ENCODE results near the gene ST8SIA5.

The ST8SIA5 gene

GRCh38 chr18:46725310-46725709 lies 31.5 kb downstream of the ST8SIA5 start:
- WGBS, 2 donors (ENCODE audit: extremely low coverage in 2 of 2, insufficient read length in 2 of 2, insufficient replicate concordance in 1 of 2), result no CpG with 5 or more reads among the region's 3 CpGs
- H2BK12ac ChIP-seq (ENCODE audit: low read length), result no peak overlapping the region
- H4K91ac ChIP-seq (ENCODE audit: low read depth, low read length, poor library complexity), result no peak overlapping the region
- no peaks in the 10 kb centered on the region for H3K79me1 ChIP-seq (ENCODE audit: low read depth, low read length)
- peaks cover 0 to 7% of the 10 kb centered on the region in 2 donors for H3K9me3 ChIP-seq (replicated peaks in 1 of 2; ENCODE audit: control insufficient read depth in 2 of 2, insufficient read depth in 1 of 2, low read depth in 1 of 2, low read length in 2 of 2)
- H3K4me2 ChIP-seq (ENCODE audit: insufficient read depth, low read length, poor library complexity, severe bottlenecking), result no peak overlapping the region
- H4K8ac ChIP-seq (ENCODE audit: low read depth, low read length), result no peak overlapping the region
- no peak for DNase-seq (ENCODE audit: low spot score)
- H3K18ac ChIP-seq (ENCODE audit: low read length), result no peak overlapping the region
- H2BK120ac ChIP-seq (ENCODE audit: low read depth, low read length), result no peak overlapping the region
- no peak overlapping the region for H3K23ac ChIP-seq (ENCODE audit: low read depth, low read length, poor library complexity)
- no peak overlapping the region for H2AFZ ChIP-seq (ENCODE audit: low read length)
- no peak overlapping the region for H2BK5ac ChIP-seq (ENCODE audit: low read length)
- no peak overlapping the region for H3K9ac ChIP-seq (ENCODE audit: low read depth, low read length, poor library complexity)
- H3K27ac ChIP-seq (replicated peaks; ENCODE audit: low read length), result no peak overlapping the region
- H3K4ac ChIP-seq (ENCODE audit: low read length), result no peak overlapping the region
- H3K14ac ChIP-seq (ENCODE audit: low read length), result no peak overlapping the region
- H2BK15ac ChIP-seq (ENCODE audit: low read length), result no peak overlapping the region
- no peaks in the 10 kb centered on the region for H3K36me3 ChIP-seq (replicated peaks in 1 of 2; ENCODE audit: control insufficient read depth in 2 of 2, insufficient read depth in 2 of 2, low read length in 2 of 2)
- no peaks in the 10 kb centered on the region for H3K27me3 ChIP-seq (ENCODE audit: control insufficient read depth in 3 of 3, insufficient read depth in 3 of 3, low read depth in 1 of 3, low read length in 3 of 3)
- H3K4me3 ChIP-seq (ENCODE audit: low read length in 2 of 2), result no peak overlapping the region
- H2AK5ac ChIP-seq (ENCODE audit: low read depth, low read length), result no peak overlapping the region
- H3K4me1 ChIP-seq (ENCODE audit: control insufficient read depth in 2 of 2, insufficient read depth in 1 of 2, low read depth in 1 of 2, low read length in 2 of 2), result peaks cover 0 to 6% of the 10 kb centered on the region in 2 donors

- Histone ChIP-seq H3K4me3 (ENCODE audit: low read length in 2 of 2) (no peak overlapping the region), H3K4me2 (ENCODE audit: insufficient read depth, low read length, poor library complexity, severe bottlenecking) (no peak overlapping the region), H3K4me1 (ENCODE audit: control insufficient read depth in 2 of 2, insufficient read depth in 1 of 2, low read depth in 1 of 2, low read length in 2 of 2) (peaks cover 3 to 10% of the 10 kb centered on the region in 2 donors), H3K4ac (ENCODE audit: low read length) (no peak overlapping the region), H3K27ac (replicated peaks; ENCODE audit: low read length) (no peak overlapping the region), H2BK5ac (ENCODE audit: low read length) (no peak overlapping the region), H4K8ac (ENCODE audit: low read depth, low read length) (no peak overlapping the region), H2AK5ac (ENCODE audit: low read depth, low read length) (no peak overlapping the region), H4K91ac (ENCODE audit: low read depth, low read length, poor library complexity) (no peak overlapping the region), H3K9me3 (replicated peaks in 1 of 2; ENCODE audit: control insufficient read depth in 2 of 2, insufficient read depth in 1 of 2, low read depth in 1 of 2, low read length in 2 of 2) (no peaks in the 10 kb centered on the region), H3K36me3 (replicated peaks in 1 of 2; ENCODE audit: control insufficient read depth in 2 of 2, insufficient read depth in 2 of 2, low read length in 2 of 2) (no peaks in the 10 kb centered on the region), H2BK12ac (ENCODE audit: low read length) (no peak overlapping the region), H3K9ac (ENCODE audit: low read depth, low read length, poor library complexity) (no peak overlapping the region), H3K14ac (ENCODE audit: low read length) (no peak overlapping the region), H3K23ac (ENCODE audit: low read depth, low read length, poor library complexity) (no peak overlapping the region), H2BK15ac (ENCODE audit: low read length) (no peak overlapping the region), H3K27me3 (ENCODE audit: control insufficient read depth in 3 of 3, insufficient read depth in 3 of 3, low read depth in 1 of 3, low read length in 3 of 3) (no peaks in the 10 kb centered on the region), H3K79me1 (ENCODE audit: low read depth, low read length) (no peaks in the 10 kb centered on the region), H2BK120ac (ENCODE audit: low read depth, low read length) (no peak overlapping the region), H3K18ac (ENCODE audit: low read length) (peak overlapping the region; percentile 67), H2AFZ (ENCODE audit: low read length) (no peak overlapping the region)
- no CpG with 5 or more reads among the region's 4 CpGs for WGBS, 2 donors (ENCODE audit: extremely low coverage in 2 of 2, insufficient read length in 2 of 2, insufficient replicate concordance in 1 of 2)
- DNase-seq (ENCODE audit: low spot score), result no peak
Observed at GRCh38 chr18:46723856-46724415, 32.9 kb downstream of the ST8SIA5 start.

GRCh38 chr18:46722051-46722450 lies 34.8 kb downstream of the ST8SIA5 start:
- Histone ChIP-seq H3K9ac (ENCODE audit: low read depth, low read length, poor library complexity) (no peak overlapping the region), H3K4ac (ENCODE audit: low read length) (no peak overlapping the region), H3K79me1 (ENCODE audit: low read depth, low read length) (no peaks in the 10 kb centered on the region), H3K27me3 (ENCODE audit: control insufficient read depth in 3 of 3, insufficient read depth in 3 of 3, low read depth in 1 of 3, low read length in 3 of 3) (no peaks in the 10 kb centered on the region), H3K27ac (replicated peaks; ENCODE audit: low read length) (no peak overlapping the region), H2BK15ac (ENCODE audit: low read length) (no peak overlapping the region), H3K18ac (ENCODE audit: low read length) (no peak overlapping the region), H3K4me2 (ENCODE audit: insufficient read depth, low read length, poor library complexity, severe bottlenecking) (no peak overlapping the region), H2BK120ac (ENCODE audit: low read depth, low read length) (no peak overlapping the region), H3K4me3 (ENCODE audit: low read length in 2 of 2) (no peak overlapping the region), H4K91ac (ENCODE audit: low read depth, low read length, poor library complexity) (no peak overlapping the region), H2BK5ac (ENCODE audit: low read length) (no peak overlapping the region), H2BK12ac (ENCODE audit: low read length) (no peak overlapping the region), H3K9me3 (replicated peaks in 1 of 2; ENCODE audit: control insufficient read depth in 2 of 2, insufficient read depth in 1 of 2, low read depth in 1 of 2, low read length in 2 of 2) (no peaks in the 10 kb centered on the region), H2AK5ac (ENCODE audit: low read depth, low read length) (no peak overlapping the region), H3K4me1 (ENCODE audit: control insufficient read depth in 2 of 2, insufficient read depth in 1 of 2, low read depth in 1 of 2, low read length in 2 of 2) (peaks cover 4 to 13% of the 10 kb centered on the region in 2 donors), H2AFZ (ENCODE audit: low read length) (no peak overlapping the region), H4K8ac (ENCODE audit: low read depth, low read length) (no peak overlapping the region), H3K23ac (ENCODE audit: low read depth, low read length, poor library complexity) (no peak overlapping the region), H3K14ac (ENCODE audit: low read length) (no peak overlapping the region), H3K36me3 (replicated peaks in 1 of 2; ENCODE audit: control insufficient read depth in 2 of 2, insufficient read depth in 2 of 2, low read length in 2 of 2) (no peaks in the 10 kb centered on the region)
- no CpG with 5 or more reads among the region's 5 CpGs for WGBS, 2 donors (ENCODE audit: extremely low coverage in 2 of 2, insufficient read length in 2 of 2, insufficient replicate concordance in 1 of 2)
- DNase-seq (ENCODE audit: low spot score), result no peak

- H3K36me3 ChIP-seq (replicated peaks in 1 of 2; ENCODE audit: control insufficient read depth in 2 of 2, insufficient read depth in 2 of 2, low read length in 2 of 2), result no peaks in the 10 kb centered on the region
- H3K18ac ChIP-seq (ENCODE audit: low read length), result no peak overlapping the region
- DNase-seq (ENCODE audit: low spot score), result no peak
- no peak overlapping the region for H2AK5ac ChIP-seq (ENCODE audit: low read depth, low read length)
- H2BK12ac ChIP-seq (ENCODE audit: low read length), result no peak overlapping the region
- H3K9ac ChIP-seq (ENCODE audit: low read depth, low read length, poor library complexity), result no peak overlapping the region
- H2BK15ac ChIP-seq (ENCODE audit: low read length), result no peak overlapping the region
- peaks cover 4 to 13% of the 10 kb centered on the region in 2 donors for H3K4me1 ChIP-seq (ENCODE audit: control insufficient read depth in 2 of 2, insufficient read depth in 1 of 2, low read depth in 1 of 2, low read length in 2 of 2)
- no peak overlapping the region for H4K8ac ChIP-seq (ENCODE audit: low read depth, low read length)
- no peak overlapping the region for H3K4me2 ChIP-seq (ENCODE audit: insufficient read depth, low read length, poor library complexity, severe bottlenecking)
- WGBS, 2 donors (ENCODE audit: extremely low coverage in 2 of 2, insufficient read length in 2 of 2, insufficient replicate concordance in 1 of 2), result no CpG with 5 or more reads among the region's 8 CpGs
- no peaks in the 10 kb centered on the region for H3K27me3 ChIP-seq (ENCODE audit: control insufficient read depth in 3 of 3, insufficient read depth in 3 of 3, low read depth in 1 of 3, low read length in 3 of 3)
- H3K4me3 ChIP-seq (ENCODE audit: low read length in 2 of 2), result no peak overlapping the region
- H2AFZ ChIP-seq (ENCODE audit: low read length), result no peak overlapping the region
- no peak overlapping the region for H4K91ac ChIP-seq (ENCODE audit: low read depth, low read length, poor library complexity)
- no peak overlapping the region for H2BK5ac ChIP-seq (ENCODE audit: low read length)
- no peak overlapping the region for H3K23ac ChIP-seq (ENCODE audit: low read depth, low read length, poor library complexity)
- no peaks in the 10 kb centered on the region for H3K9me3 ChIP-seq (replicated peaks in 1 of 2; ENCODE audit: control insufficient read depth in 2 of 2, insufficient read depth in 1 of 2, low read depth in 1 of 2, low read length in 2 of 2)
- no peak overlapping the region for H2BK120ac ChIP-seq (ENCODE audit: low read depth, low read length)
- no peak overlapping the region for H3K4ac ChIP-seq (ENCODE audit: low read length)
- no peaks in the 10 kb centered on the region for H3K79me1 ChIP-seq (ENCODE audit: low read depth, low read length)
- H3K27ac ChIP-seq (replicated peaks; ENCODE audit: low read length), result no peak overlapping the region
- no peak overlapping the region for H3K14ac ChIP-seq (ENCODE audit: low read length)
Observed at GRCh38 chr18:46721331-46721730, 35.5 kb downstream of the ST8SIA5 start.
